Measurements from ENCODE around the gene CBFA2T3. TPM values are rescaled to one million over a fixed set of nuclear protein-coding genes. Genes with fewer than 3 reads are reported as not detected.

The CBFA2T3 gene
- polyA plus RNA-seq, 1 experiment = not detected

GRCh38 chr16:88830783-88831182, 146.2 kb downstream of the CBFA2T3 start:
- Histone ChIP-seq H3K36me3 (ENCODE audit: control insufficient read depth, insufficient read depth, low read length) (peaks cover 3% of the 10 kb centered on the region; the same call in 1 of the 2 replicates), H3K27me3 (ENCODE audit: control insufficient read depth, insufficient read depth, low read length) (no peaks in the 10 kb centered on the region), H3K4me3 (ENCODE audit: low read depth, low read length) (no peak overlapping the region)
- no peak for DNase-seq (ENCODE audit: low read depth)
- no peak for TF ChIP-seq CTCF (IDR thresholded peaks at IDR 0.05; ENCODE audit: insufficient read depth, low read depth, low read length)
- POLR2A ChIA-PET = no interaction called here
- CTCF ChIA-PET = interaction anchor here (1.3 kb wide), 1 partner anchor 10 kb away, joined by 4 read pairs; no protein-coding TSS in a partner anchor

GRCh38 chr16:88830258-88830657, 146.7 kb downstream of the CBFA2T3 start:
- DNase-seq (ENCODE audit: low read depth) = no peak
- Histone ChIP-seq H3K27me3 (ENCODE audit: control insufficient read depth, insufficient read depth, low read length) (no peaks in the 10 kb centered on the region), H3K36me3 (ENCODE audit: control insufficient read depth, insufficient read depth, low read length) (peaks cover 3% of the 10 kb centered on the region; the same call in 1 of the 2 replicates), H3K4me3 (ENCODE audit: low read depth, low read length) (no peak overlapping the region)
- ChIA-PET CTCF (interaction anchor here (1.3 kb wide), 1 partner anchor 10 kb away, joined by 4 read pairs; no protein-coding TSS in a partner anchor), POLR2A (no interaction called here)
- TF ChIP-seq CTCF (IDR thresholded peaks at IDR 0.05; ENCODE audit: insufficient read depth, low read depth, low read length) = no peak

GRCh38 chr16:88828711-88829110, 148.3 kb downstream of the CBFA2T3 start:
- CTCF ChIA-PET = no interaction called here
- TF ChIP-seq CTCF (IDR thresholded peaks at IDR 0.05; ENCODE audit: insufficient read depth, low read depth, low read length) = no peak
- POLR2A ChIA-PET = no interaction called here

GRCh38 chr16:88827727-88828126, 149.3 kb downstream of the CBFA2T3 start:
- Histone ChIP-seq H3K27me3 (ENCODE audit: control insufficient read depth, insufficient read depth, low read length) (no peaks in the 10 kb centered on the region), H3K36me3 (ENCODE audit: control insufficient read depth, insufficient read depth, low read length) (peaks cover 6% of the 10 kb centered on the region), H3K4me3 (ENCODE audit: low read depth, low read length) (no peak overlapping the region)
- POLR2A ChIA-PET = no interaction called here
- CTCF ChIA-PET = interaction anchor here (0.9 to 1.0 kb wide), 3 partner anchors 9 to 24 kb away, joined by 3 read pairs; no protein-coding TSS in a partner anchor
- TF ChIP-seq CTCF (IDR thresholded peaks at IDR 0.05; ENCODE audit: insufficient read depth, low read depth, low read length) = no peak
- no peak for DNase-seq (ENCODE audit: low read depth)

More at GRCh38 chr16:88828711-88829110, 148.3 kb downstream of the CBFA2T3 start:
- no peak for DNase-seq (ENCODE audit: low read depth)
- Histone ChIP-seq H3K4me3 (ENCODE audit: low read depth, low read length) (no peak overlapping the region), H3K27me3 (ENCODE audit: control insufficient read depth, insufficient read depth, low read length) (no peaks in the 10 kb centered on the region), H3K36me3 (ENCODE audit: control insufficient read depth, insufficient read depth, low read length) (peaks cover 6% of the 10 kb centered on the region)

- no peak for DNase-seq (ENCODE audit: low read depth)
- no peak for TF ChIP-seq CTCF (IDR thresholded peaks at IDR 0.05; ENCODE audit: insufficient read depth, low read depth, low read length)
- no peak overlapping the region for H3K4me3 ChIP-seq (ENCODE audit: low read depth, low read length)
- CTCF ChIA-PET = interaction anchor here (0.9 kb wide), 1 partner anchor 10 kb away, joined by 3 read pairs; no protein-coding TSS in a partner anchor
- no peaks in the 10 kb centered on the region for H3K27me3 ChIP-seq (ENCODE audit: control insufficient read depth, insufficient read depth, low read length)
- H3K36me3 ChIP-seq (ENCODE audit: control insufficient read depth, insufficient read depth, low read length) = peaks cover 8% of the 10 kb centered on the region
- POLR2A ChIA-PET = no interaction called here
Measured at GRCh38 chr16:88826070-88826840, 150.8 kb downstream of the CBFA2T3 start.

Data from BJ (cell line).